CD4-positive, alpha-beta T cell treated with Interleukin-2 at 100 ng/mL for 4 hours (primary cell): ENCODE data around the gene C4BPA.

Source experiments
- DNase-seq: peaks from one replicate; pipeline ENCODE4 v3.0.0-alpha.2; 2020; ENCODE audit warnings: low spot score

Gene C4BPA

GRCh38 chr1:207191061-207191460, 87.0 kb downstream of the C4BPA start:
- DNase-seq, result no peak

- no peak for DNase-seq
Observed at GRCh38 chr1:207191776-207192175, 87.7 kb downstream of the C4BPA start.

GRCh38 chr1:207194197-207194596, 90.2 kb downstream of the C4BPA start:
- no peak for DNase-seq
